Panc1 (cell line): ENCODE measurements around the gene PTGES. TPM values are rescaled to one million over a fixed set of nuclear protein-coding genes. Genes with fewer than 3 reads are reported as not detected.

Experiments used
- ATAC-seq: fragments of 200-7000 bp; cut with Tn5 transposase; 2 replicates; pipeline ENCODE4 v1.9.1; 2020; ENCODE audit warnings: mild to moderate bottlenecking, moderate library complexity
- BruUV-seq: library from RNA; stranded (reverse); fragments of 400-500 nt; replicated peaks from 2 replicates; lab custom pipeline; 2021; lab: Mats Ljungman, UMichigan
- CTCF ChIA-PET: fragments of 300-600 bp; sonication (Branson Sonifier 250); formaldehyde crosslinking; loops from one replicate; lab custom pipeline; 2022; ENCODE audit warnings: antibody characterized with exemption; lab: Charles Lee
- POLR2A ChIA-PET: fragments of 300-600 bp; sonication (Branson Sonifier 250); formaldehyde crosslinking; loops from one replicate; lab custom pipeline; 2022; ENCODE audit warnings: antibody characterized with exemption; lab: Charles Lee
- DNase-seq: peaks from one replicate; pipeline ENCODE4 v3.0.0-alpha.2; 2010; ENCODE audit warnings: low read depth, low spot score
- H3K27ac ChIP-seq: 2 replicates; pipeline ENCODE4 v1.5.1; 2011; ENCODE audit warnings: mild to moderate bottlenecking, low read length, inconsistent platforms
- H3K27me3 ChIP-seq: fragments of 200-500 bp; sonication (Bioruptor generic); 2 replicates; pipeline ENCODE4 v1.6.0; 2014; ENCODE audit warnings: low read length, inconsistent platforms; ENCODE audit not compliant: control insufficient read depth, insufficient read depth
- H3K36me3 ChIP-seq: fragments of 200-500 bp; sonication (Bioruptor generic); 2 replicates; pipeline ENCODE4 v1.5.1; 2014; ENCODE audit warnings: inconsistent platforms, mild to moderate bottlenecking, low read length, moderate library complexity; ENCODE audit not compliant: control insufficient read depth, insufficient read depth
- H3K4me1 ChIP-seq: 2 replicates; pipeline ENCODE4 v1.5.1; 2011; ENCODE audit warnings: inconsistent platforms, mild to moderate bottlenecking, low read length, moderate library complexity; ENCODE audit not compliant: control insufficient read depth, insufficient read depth
- H3K4me3 ChIP-seq, 2 experiments: 2 replicates each; pipeline ENCODE4 v1.5.1; 2011 to 2012; ENCODE audit warnings: low read depth in 2 of 2, low read length in 2 of 2, mild to moderate bottlenecking in 2 of 2, inconsistent platforms in 1 of 2, moderate library complexity in 1 of 2
- H3K9me3 ChIP-seq: fragments of 200-500 bp; sonication (Bioruptor generic); 2 replicates; pipeline ENCODE4 v1.5.1; 2014; ENCODE audit warnings: low read depth, mild to moderate bottlenecking, inconsistent platforms, low read length, moderate library complexity; ENCODE audit not compliant: control insufficient read depth, insufficient read depth
- CTCF ChIP-seq: fragments of 450-650 bp; IDR thresholded peaks from 2 replicates; pipeline ENCODE4 v1.5.1; 2017; ENCODE audit warnings: mild to moderate bottlenecking
- POLR2AphosphoS5 ChIP-seq: IDR thresholded peaks from 2 replicates; pipeline ENCODE4 v1.6.1; 2012; ENCODE audit warnings: mild to moderate bottlenecking, low read depth, low read length, moderate library complexity
- REST ChIP-seq, 2 experiments: IDR thresholded peaks; 2 replicates each; pipeline ENCODE4 v1.6.1; 2011 to 2012; ENCODE audit warnings: low read depth in 2 of 2, control low read depth in 1 of 2, low read length in 1 of 2, mild to moderate bottlenecking in 1 of 2, moderate library complexity in 1 of 2; ENCODE audit not compliant: insufficient read depth in 1 of 2
- SIN3A ChIP-seq: IDR thresholded peaks from 2 replicates; pipeline ENCODE4 v1.6.1; 2012; ENCODE audit warnings: low read depth, mild to moderate bottlenecking, low read length, moderate library complexity, borderline replicate concordance; ENCODE audit not compliant: insufficient read depth
- TCF7L2 ChIP-seq: IDR thresholded peaks from 2 replicates; pipeline ENCODE4 v1.6.1; 2011; ENCODE audit warnings: mild to moderate bottlenecking, low read depth, low read length, inconsistent platforms
- in situ Hi-C: cut with HindIII; loops from 2 replicates; pipeline ENCODE4 v1.10.0; 2016; ENCODE audit warnings: low sequenced_read_pairs, low pct_unique_long_range_greater_than_20kb
- intact Hi-C: fragments of 100-400 bp; cut with micrococcal nuclease; formaldehyde crosslinking; loops from one replicate; pipeline ENCODE4 v1.10.0; 2022; ENCODE audit not compliant: unreplicated experiment
- total RNA-seq: library from RNA; stranded (reverse); gene quantifications from one replicate; pipeline ENCODE4 v1.2.1, GENCODE V29; 2021; ENCODE audit not compliant: unreplicated experiment

The PTGES gene
- total RNA-seq, 1 experiment from 2014 or later, result 1.1 TPM

GRCh38 chr9:129737479-129738274 is 15.2 kb downstream of the PTGES start:
- CTCF ChIA-PET, result interaction anchor here (0.6 to 1.3 kb wide), 8 partner anchors 11 to 95 kb away, joined by 4 to 21 read pairs (median 4); no protein-coding TSS in a partner anchor
- H3K27me3 ChIP-seq, result no peaks in the 10 kb centered on the region
- POLR2A ChIA-PET, result interaction anchor here (0.6 kb wide), 1 partner anchor 140 kb away, joined by 3 read pairs; no protein-coding TSS in a partner anchor
- in situ Hi-C loops, result no loop called here
- ATAC-seq (peak; percentile 96), DNase-seq (no peak)
- peak overlapping the region; percentile 44 to 49 for H3K4me3 ChIP-seq
- no peaks in the 10 kb centered on the region for H3K36me3 ChIP-seq
- TF ChIP-seq CTCF, result peak; percentile 89
- no peak for TF ChIP-seq TCF7L2
- no peak for TF ChIP-seq REST (IDR thresholded peaks at IDR 0.05; ENCODE audit: insufficient read depth in 1 of 2, low read depth in 2 of 2, low read length in 1 of 2)
- intact Hi-C loops, result loop anchor here (2.0 kb wide), 1 partner anchor 45 kb away; no protein-coding TSS in a partner anchor
- no peaks in the 10 kb centered on the region for H3K4me1 ChIP-seq
- H3K27ac ChIP-seq, result peak overlapping the region; percentile 42
- no TSS peak for BruUV-seq
- no peaks in the 10 kb centered on the region for H3K9me3 ChIP-seq

GRCh38 chr9:129736334-129736733 is 16.5 kb downstream of the PTGES start:
- no TSS peak for BruUV-seq
- ChIA-PET POLR2A (interaction anchor here (0.5 kb wide), 1 partner anchor 570 kb away, joined by 3 read pairs; no protein-coding TSS in a partner anchor), CTCF (no interaction called here)
- Histone ChIP-seq H3K27ac (no peak overlapping the region), H3K4me1 (no peaks in the 10 kb centered on the region), H3K27me3 (no peaks in the 10 kb centered on the region), H3K36me3 (no peaks in the 10 kb centered on the region), H3K4me3 (no peak overlapping the region), H3K9me3 (no peaks in the 10 kb centered on the region)
- in situ Hi-C loops (no loop called here), intact Hi-C loops (loop anchor here (2.0 kb wide), 1 partner anchor 46 kb away; no protein-coding TSS in a partner anchor)
- TF ChIP-seq REST (IDR thresholded peaks at IDR 0.05; ENCODE audit: insufficient read depth in 1 of 2, low read depth in 2 of 2, low read length in 1 of 2) (no peak), TCF7L2 (no peak), POLR2AphosphoS5 (no peak), SIN3A (no peak), CTCF (no peak)
- ATAC-seq, result no peak
- DNase-seq, result no peak
